ENCODE data around the gene CFAP70. TPM values are rescaled to one million over a fixed set of nuclear protein-coding genes. Genes with fewer than 3 reads are reported as not detected.

CFAP70 gene
- total RNA-seq, 1 donor from 2014 or later: 1.5 TPM

DNA sequence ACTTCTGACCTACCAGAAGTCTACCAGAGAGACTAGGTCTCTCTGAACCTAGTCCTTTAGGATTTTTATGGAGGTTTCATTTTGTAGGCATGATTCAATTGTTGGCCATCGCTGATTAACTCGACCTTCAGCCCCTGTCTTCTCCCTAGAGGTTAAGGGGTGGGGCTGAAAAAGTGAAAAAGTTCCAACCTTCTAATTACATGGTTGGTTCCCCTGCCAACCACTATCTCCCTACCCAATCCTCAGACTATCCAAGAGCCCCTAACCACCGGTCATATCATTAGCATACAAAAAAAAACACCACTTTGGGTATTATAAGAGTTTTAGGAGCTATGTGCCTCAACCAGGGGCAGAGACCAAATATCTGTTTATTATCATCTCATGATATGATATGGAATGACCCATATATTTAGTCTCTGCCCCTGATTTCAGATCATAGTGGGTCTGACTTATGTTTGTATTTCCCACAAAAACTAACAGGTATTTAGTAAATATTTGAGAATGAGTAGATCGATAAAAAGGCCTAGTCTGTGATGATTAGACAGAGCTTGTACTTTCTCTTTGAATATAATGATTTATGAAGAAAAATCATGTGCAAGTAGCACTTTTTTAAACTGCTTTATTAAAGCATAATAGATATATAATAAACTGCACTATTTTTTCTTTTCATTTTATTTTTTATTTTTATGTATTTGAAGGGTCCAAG is 147.4 kb downstream of the CFAP70 start:
- Histone ChIP-seq H3K4me1 (no peaks in the 10 kb centered on the region), H3K27ac (no peak overlapping the region), H3K27me3 (no peaks in the 10 kb centered on the region), H3K4me3 (no peak overlapping the region), H3K9me3 (no peaks in the 10 kb centered on the region), H3K36me3 (peaks cover 0 to 2% of the 10 kb centered on the region in 2 donors)
- DNase-seq (ENCODE audit: extremely low spot score in 2 of 2): no peak
- intact Hi-C loops (cut with DNase I): no loop called here
- no peak for TF ChIP-seq CTCF (IDR thresholded peaks at IDR 0.05)
- no peak for TF ChIP-seq POLR2AphosphoS5 (IDR thresholded peaks at IDR 0.05; ENCODE audit: insufficient read depth in 1 of 2, low read depth in 1 of 2)
- TF ChIP-seq POLR2A (IDR thresholded peaks at IDR 0.05): no peak

- Histone ChIP-seq H3K4me1 (no peaks in the 10 kb centered on the region), H3K9me3 (no peaks in the 10 kb centered on the region), H3K4me3 (no peak overlapping the region), H3K27me3 (no peaks in the 10 kb centered on the region), H3K27ac (no peak overlapping the region), H3K36me3 (no peaks in the 10 kb centered on the region)
- no peak for DNase-seq (ENCODE audit: extremely low spot score in 2 of 2)
- intact Hi-C loops (cut with DNase I): no loop called here
- TF ChIP-seq POLR2A (IDR thresholded peaks at IDR 0.05) (no peak), CTCF (IDR thresholded peaks at IDR 0.05) (no peak), POLR2AphosphoS5 (IDR thresholded peaks at IDR 0.05; ENCODE audit: insufficient read depth in 1 of 2, low read depth in 1 of 2) (no peak)
Observed at GRCh38 chr10:73210395-73211105, 148.1 kb downstream of the CFAP70 start.

DNA sequence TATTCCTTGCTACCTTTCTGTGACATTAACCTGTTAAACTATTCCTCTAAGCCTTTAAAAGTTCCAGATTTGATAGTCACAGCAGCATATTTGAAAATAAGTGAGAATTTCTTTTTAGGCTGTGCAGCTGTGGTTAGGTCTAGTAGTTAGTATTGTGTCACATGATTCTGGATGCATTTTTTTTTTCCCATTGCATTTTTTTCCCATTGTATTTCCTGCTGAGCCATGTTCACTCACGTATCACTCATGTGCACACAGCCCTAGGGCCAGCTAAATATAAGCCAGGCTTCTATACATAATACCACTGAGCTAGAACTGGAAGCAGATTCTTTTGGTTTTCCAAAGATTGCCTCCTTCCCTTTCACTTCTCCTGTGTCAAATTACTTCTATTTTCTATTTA is 149.0 kb downstream of the CFAP70 start:
- intact Hi-C loops (cut with DNase I): no loop called here
- H3K27me3 ChIP-seq: no peaks in the 10 kb centered on the region
- H3K36me3 ChIP-seq: no peaks in the 10 kb centered on the region
- H3K4me1 ChIP-seq: no peaks in the 10 kb centered on the region
- DNase-seq (ENCODE audit: extremely low spot score in 2 of 2): no peak
- TF ChIP-seq CTCF (IDR thresholded peaks at IDR 0.05): no peak
- TF ChIP-seq POLR2A (IDR thresholded peaks at IDR 0.05): no peak
- TF ChIP-seq POLR2AphosphoS5 (IDR thresholded peaks at IDR 0.05; ENCODE audit: insufficient read depth in 1 of 2, low read depth in 1 of 2): no peak
- H3K4me3 ChIP-seq: no peak overlapping the region
- H3K27ac ChIP-seq: no peak overlapping the region
- no peaks in the 10 kb centered on the region for H3K9me3 ChIP-seq

DNA sequence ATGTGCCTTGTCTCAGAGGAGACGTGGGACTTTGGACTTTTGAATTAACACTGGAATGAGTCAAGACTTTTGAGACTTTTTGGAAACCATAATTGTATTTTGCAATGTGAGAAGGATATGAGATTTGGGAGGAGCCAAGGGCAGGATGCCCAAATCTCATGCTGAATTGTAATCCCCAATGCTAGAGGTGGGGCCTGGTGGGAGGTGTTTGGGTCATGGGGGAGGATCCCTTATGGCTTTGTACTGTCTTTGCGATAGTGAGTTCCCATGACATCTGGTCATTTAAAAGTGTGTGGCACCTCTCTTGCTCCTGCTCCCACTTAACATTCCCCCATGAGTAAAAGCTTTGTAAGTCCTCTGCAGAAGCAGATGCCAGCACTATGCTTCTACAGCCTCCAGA is 150.8 kb downstream of the CFAP70 start:
- intact Hi-C loops (cut with DNase I): no loop called here
- Histone ChIP-seq H3K36me3 (no peaks in the 10 kb centered on the region), H3K27me3 (no peaks in the 10 kb centered on the region), H3K9me3 (no peaks in the 10 kb centered on the region), H3K4me1 (no peaks in the 10 kb centered on the region), H3K4me3 (no peak overlapping the region), H3K27ac (no peak overlapping the region)
- no peak for DNase-seq (ENCODE audit: extremely low spot score in 2 of 2)
- TF ChIP-seq CTCF (IDR thresholded peaks at IDR 0.05): no peak
- no peak for TF ChIP-seq POLR2A (IDR thresholded peaks at IDR 0.05)
- TF ChIP-seq POLR2AphosphoS5 (IDR thresholded peaks at IDR 0.05; ENCODE audit: insufficient read depth in 1 of 2, low read depth in 1 of 2): no peak

GRCh38 chr10:73206385-73206784 is 152.3 kb downstream of the CFAP70 start:
- H3K9me3 ChIP-seq: no peaks in the 10 kb centered on the region
- no peaks in the 10 kb centered on the region for H3K4me1 ChIP-seq
- DNase-seq (ENCODE audit: extremely low spot score in 2 of 2): no peak
- no peaks in the 10 kb centered on the region for H3K36me3 ChIP-seq
- no peak overlapping the region for H3K4me3 ChIP-seq
- TF ChIP-seq POLR2AphosphoS5 (IDR thresholded peaks at IDR 0.05; ENCODE audit: insufficient read depth in 1 of 2, low read depth in 1 of 2) (no peak), CTCF (IDR thresholded peaks at IDR 0.05) (no peak), POLR2A (IDR thresholded peaks at IDR 0.05) (no peak)
- intact Hi-C loops (cut with DNase I): no loop called here
- H3K27me3 ChIP-seq: no peaks in the 10 kb centered on the region
- H3K27ac ChIP-seq: no peak overlapping the region
